Mesangial cell (primary cell): ENCODE data around the gene HDAC1. TPM values are rescaled to one million over a fixed set of nuclear protein-coding genes. Genes with fewer than 3 reads are reported as not detected.

Experiments
- total RNA-seq: library from RNA; depleted of rRNA; stranded (reverse); fragments of >200 nt; gene quantifications from 2 replicates; pipeline ENCODE4 v1.2.3, GENCODE V29; 2015

The HDAC1 gene
- 58.6 and 73.0 TPM in 2 replicates for total RNA-seq

GRCh38 chr1:32291708-32292538, at the start of gene HDAC1:
Gene HDAC1, plus strand, starts transcription at chr1:32292083. Its CDS starts 87 bp downstream, at chr1:32292170.

GRCh38 chr1:32246888-32247273, 45.0 kb upstream of the HDAC1 start, which contains the start of gene FAM167B:
Gene FAM167B, plus strand, starts transcription at chr1:32247222. Its CDS starts 200 bp downstream, at chr1:32247422.

GRCh38 chr1:32250893-32251716, 40.8 kb upstream of the HDAC1 start, which contains the start of gene LCK:
Gene LCK, plus strand, starts transcription at chr1:32251265. Its CDS starts 23,065 bp downstream, at chr1:32274330.

GRCh38 chr1:32335790-32336590, 44.1 kb downstream of the HDAC1 start, which contains the start of gene MARCKSL1:
Gene MARCKSL1, minus strand, starts transcription at chr1:32336233. Its CDS starts 200 bp downstream, at chr1:32336033.

GRCh38 chr1:32362474-32363313, 70.8 kb downstream of the HDAC1 start, which contains the start of the genes FAM229A and TSSK3:
Gene FAM229A, minus strand, starts transcription at chr1:32362485. Its CDS starts 394 bp downstream, at chr1:32362091.
Gene TSSK3, plus strand, starts transcription at chr1:32362539. Its CDS starts 163 bp downstream, at chr1:32362702.

Other genes with a start within 250 kb of the HDAC1 start
- 8.8 and 9.0 TPM in 2 replicates for gene TMEM39B, start 219.1 kb upstream of the HDAC1 start, total RNA-seq
- gene KPNA6, start 184.0 kb upstream of the HDAC1 start, total RNA-seq, result 35.7 and 36.3 TPM in 2 replicates
- 49.0 and 53.6 TPM in 2 replicates for gene TXLNA, start 112.4 kb upstream of the HDAC1 start, total RNA-seq
- gene CCDC28B, start 91.5 kb upstream of the HDAC1 start, total RNA-seq, result 10.1 and 20.3 TPM in 2 replicates
- 1.0 and 3.6 TPM in 2 replicates for gene IQCC, start 86.4 kb upstream of the HDAC1 start, total RNA-seq
- not detected in 2 replicates for gene DCDC2B, start 83.0 kb upstream of the HDAC1 start, total RNA-seq
- 12.8 and 17.8 TPM in 2 replicates for gene TMEM234, start 69.7 kb upstream of the HDAC1 start, total RNA-seq
- 242 and 347 TPM in 2 replicates for gene EIF3I, start 69.7 kb upstream of the HDAC1 start, total RNA-seq
- gene FAM167B, start 44.9 kb upstream of the HDAC1 start, total RNA-seq, result 0.33 and 0.63 TPM in 2 replicates
- gene LCK, start 40.8 kb upstream of the HDAC1 start, total RNA-seq, result 0.25 and 0.33 TPM in 2 replicates
- gene MARCKSL1, start 44.1 kb downstream of the HDAC1 start, total RNA-seq, result 154 and 160 TPM in 2 replicates
- gene FAM229A, start 70.4 kb downstream of the HDAC1 start, total RNA-seq, result 1.3 and 4.2 TPM in 2 replicates
- gene TSSK3, start 70.5 kb downstream of the HDAC1 start, total RNA-seq, result 0.16 and 1.3 TPM in 2 replicates
- gene BSDC1, start 102.4 kb downstream of the HDAC1 start, total RNA-seq, result 48.7 and 53.0 TPM in 2 replicates
- gene ZBTB8B, start 173.0 kb downstream of the HDAC1 start, total RNA-seq, result under 0.01 TPM in 1 of 2 replicates, not detected in the other
- gene ZBTB8A, start 247.3 kb downstream of the HDAC1 start, total RNA-seq, result 3.6 and 7.7 TPM in 2 replicates